IPS-11a (cell line): Measurements from ENCODE around the gene NECTIN4.
"Not testable (repeated sequence)": the region's sequence is repeated elsewhere in the genome, so short reads cannot be mapped to it uniquely, and the experiment has no call there.

ENCODE experiments used
- H3K4me3 ChIP-seq: one replicate; pipeline ENCODE4 v1.5.1; 2013; ENCODE audit warnings: low read depth, low read length, control low read depth

NECTIN4 gene

GRCh38 chr1:161033751-161034150, 55.6 kb downstream of the NECTIN4 start:
- no peak overlapping the region for H3K4me3 ChIP-seq

GRCh38 chr1:161032409-161032808, 56.9 kb downstream of the NECTIN4 start:
- H3K4me3 ChIP-seq = no peak overlapping the region

GRCh38 chr1:161031874-161032273, 57.5 kb downstream of the NECTIN4 start:
- no peak overlapping the region for H3K4me3 ChIP-seq

GRCh38 chr1:161029466-161029865, 59.9 kb downstream of the NECTIN4 start:
- H3K4me3 ChIP-seq = not testable (repeated sequence)

- not testable (repeated sequence) for H3K4me3 ChIP-seq
Observed at GRCh38 chr1:161026954-161027353, 62.4 kb downstream of the NECTIN4 start.

- H3K4me3 ChIP-seq = not testable (repeated sequence)
Observed at GRCh38 chr1:161022432-161022831, 66.9 kb downstream of the NECTIN4 start.

- H3K4me3 ChIP-seq = no peak overlapping the region
Observed at GRCh38 chr1:161021970-161022353, 67.4 kb downstream of the NECTIN4 start.

- H3K4me3 ChIP-seq = peak overlapping the region; percentile 98
Observed at GRCh38 chr1:161021165-161021969, 68.0 kb downstream of the NECTIN4 start.
